CD14-positive monocyte (primary cell): ENCODE data around the gene SNAP47. TPM values are rescaled to one million over a fixed set of nuclear protein-coding genes. Genes with fewer than 3 reads are reported as not detected.

Source experiments
- DNase-seq, 3 donors: peaks; one replicate each; pipeline ENCODE4 v3.0.0-alpha.2; 2011 to 2022
- H2AFZ ChIP-seq: 2 replicates; pipeline ENCODE4 v1.6.0; 2012; ENCODE audit warnings: mild to moderate bottlenecking, low read depth, low read length, inconsistent platforms; ENCODE audit not compliant: insufficient read depth, poor library complexity, severe bottlenecking
- H3K27ac ChIP-seq, 2 donors: 1 replicate in 1 of 2; 2 replicates in 1 of 2; pipeline ENCODE4 v1.5.1; 2012 to 2013; ENCODE audit warnings: low read length in 2 of 2, control low read depth in 1 of 2, inconsistent platforms in 1 of 2, low read depth in 1 of 2, mild to moderate bottlenecking in 1 of 2
- H3K27me3 ChIP-seq, 2 donors: one replicate each; pipeline versions ENCODE4 v1.6.0 to v1.6.1; 2011 to 2013; ENCODE audit warnings: low read length in 2 of 2; ENCODE audit not compliant: control insufficient read depth in 2 of 2, insufficient read depth in 2 of 2
- H3K36me3 ChIP-seq, 2 donors: replicated peaks in 1 of 2; 1 replicate in 1 of 2; 2 replicates in 1 of 2; pipeline versions ENCODE4 v1.5.1 to v1.6.1; 2012 to 2013; ENCODE audit warnings: low read length in 2 of 2, control low read depth in 1 of 2, inconsistent platforms in 1 of 2, mild to moderate bottlenecking in 1 of 2; ENCODE audit not compliant: insufficient read depth in 2 of 2, control insufficient read depth in 1 of 2
- H3K4me1 ChIP-seq, 2 donors: 1 replicate in 1 of 2; 2 replicates in 1 of 2; pipeline versions ENCODE4 v1.5.1 to v1.6.1; 2012 to 2013; ENCODE audit warnings: low read length in 2 of 2, control low read depth in 1 of 2, inconsistent platforms in 1 of 2, mild to moderate bottlenecking in 1 of 2, moderate library complexity in 1 of 2; ENCODE audit not compliant: insufficient read depth in 2 of 2, control insufficient read depth in 1 of 2
- H3K4me2 ChIP-seq: replicated peaks from 2 replicates; pipeline ENCODE3; 2012; ENCODE audit warnings: low read length, moderate library complexity, mild to moderate bottlenecking; ENCODE audit not compliant: poor library complexity, severe bottlenecking; ENCODE audit errors: extremely low read depth
- H3K4me3 ChIP-seq, 3 experiments: fragments of 200-600 bp in 1 of 3; sonication (generic) in 1 of 3; replicated peaks in 1 of 3; 1 replicate in 2 of 3; 2 replicates in 1 of 3; pipeline ENCODE4 v1.5.1; 2011 to 2013; ENCODE audit warnings: low read length in 3 of 3, mild to moderate bottlenecking in 3 of 3, control low read depth in 2 of 3, low read depth in 2 of 3, inconsistent platforms in 1 of 3, moderate library complexity in 1 of 3
- H3K79me2 ChIP-seq: 2 replicates; pipeline ENCODE4 v1.6.0; 2012; ENCODE audit warnings: mild to moderate bottlenecking, control low read depth, inconsistent platforms, low read length, moderate library complexity; ENCODE audit not compliant: insufficient read depth
- H3K9ac ChIP-seq: 2 replicates; pipeline ENCODE4 v1.6.0; 2017; ENCODE audit warnings: low read length, mild to moderate bottlenecking; ENCODE audit not compliant: insufficient read depth, poor library complexity, severe bottlenecking
- H3K9me3 ChIP-seq, 2 donors: replicated peaks in 1 of 2; 1 replicate in 1 of 2; 2 replicates in 1 of 2; pipeline versions ENCODE4 v1.5.1 to v1.6.1; 2012 to 2013; ENCODE audit warnings: low read length in 2 of 2, control low read depth in 1 of 2; ENCODE audit not compliant: control insufficient read depth in 1 of 2, insufficient read depth in 1 of 2
- H4K20me1 ChIP-seq: 2 replicates; pipeline ENCODE4 v1.6.0; 2012; ENCODE audit warnings: mild to moderate bottlenecking, low read length, control low read depth, moderate library complexity; ENCODE audit not compliant: insufficient read depth
- H3K27ac Mint-ChIP-seq, 7 donors: one replicate each; pipeline ENCODE4 v1.8.0; 2020; ENCODE audit warnings: mild to moderate bottlenecking in 7 of 7, mixed read lengths in 7 of 7, moderate library complexity in 6 of 7, inconsistent platforms in 2 of 7
- H3K27me3 Mint-ChIP-seq, 3 donors: one replicate each; pipeline ENCODE4 v1.8.0; 2021 to 2022; ENCODE audit warnings: low read depth in 3 of 3, mild to moderate bottlenecking in 3 of 3, mixed read lengths in 3 of 3, moderate library complexity in 3 of 3, inconsistent platforms in 1 of 3
- H3K36me3 Mint-ChIP-seq, 2 donors: one replicate each; pipeline ENCODE4 v1.8.0; 2020; ENCODE audit warnings: mixed read lengths in 2 of 2, inconsistent platforms in 1 of 2, mild to moderate bottlenecking in 1 of 2
- H3K4me1 Mint-ChIP-seq: one replicate; pipeline ENCODE4 v1.8.0; 2020; ENCODE audit warnings: mild to moderate bottlenecking, mixed read lengths
- H3K4me3 Mint-ChIP-seq, 2 donors: one replicate each; pipeline ENCODE4 v1.8.0; 2020; ENCODE audit warnings: mild to moderate bottlenecking in 2 of 2, mixed read lengths in 2 of 2, moderate library complexity in 1 of 2
- H3K9me3 Mint-ChIP-seq, 7 donors: one replicate each; pipeline ENCODE4 v1.8.0; 2020 to 2022; ENCODE audit warnings: mixed read lengths in 7 of 7, mild to moderate bottlenecking in 6 of 7, moderate library complexity in 6 of 7, inconsistent platforms in 2 of 7
- CTCF ChIP-seq: fragments of 200-600 bp; IDR thresholded peaks from one replicate; pipeline ENCODE4 v1.8.0; 2022; ENCODE audit warnings: antibody characterized with exemption, mild to moderate bottlenecking
- WGBS: methylation state at CpG from one replicate; pipeline ENCODE4 v1.1.5; 2013; ENCODE audit warnings: missing lambda C conversion rate; ENCODE audit not compliant: insufficient coverage; 5-methylcytosine and 5-hydroxymethylcytosine counted together
- intact Hi-C, 2 donors: fragments of 100-400 bp; cut with micrococcal nuclease; formaldehyde crosslinking; loops; one replicate each; pipeline versions ENCODE4 v1.15.0 to v1.15.1; 2023
- polyA plus RNA-seq, 3 donors: library from polyadenylated mRNA; depleted of rRNA in 1 of 3; unstranded in 2 of 3; stranded (reverse) in 1 of 3; fragments of 300-500 nt in 2 of 3; fragments of >200 nt in 1 of 3; fragmentation: Illumina TruSeq in 2 of 3; gene quantifications; 1 replicate in 2 of 3; 2 replicates in 1 of 3; pipeline ENCODE4 v1.2.3, GENCODE V29; 2012 to 2021

Gene SNAP47
- polyA plus RNA-seq, 3 donors = 15.4 to 25.0 (median 20.5) TPM

- Histone ChIP-seq H3K4me1 (peaks cover 0 to 5% of the 10 kb centered on the region in 2 donors), H3K9ac (no peak overlapping the region), H3K9me3 (no peaks in the 10 kb centered on the region), H3K27ac (no peak overlapping the region), H3K27me3 (no peaks in the 10 kb centered on the region), H3K4me2 (no peak overlapping the region), H3K36me3 (peaks cover 20 to 55% of the 10 kb centered on the region in 2 donors), H4K20me1 (no peaks in the 10 kb centered on the region), H3K79me2 (no peaks in the 10 kb centered on the region), H2AFZ (no peak overlapping the region), H3K4me3 (no peak overlapping the region)
- DNase-seq = no peak
- no peak for TF ChIP-seq CTCF
- Mint-ChIP-seq H3K27me3 (no peaks in the 10 kb centered on the region), H3K4me1 (peaks cover 8% of the 10 kb centered on the region), H3K4me3 (no peak overlapping the region), H3K9me3 (no peaks in the 10 kb centered on the region), H3K27ac (peak overlapping the region in 2 of 7 donors; percentile 36 to 61), H3K36me3 (peaks cover 41 to 46% of the 10 kb centered on the region in 2 donors)
- intact Hi-C loops = loop anchor here in 1 of 2 donors (10.0 kb wide), 1 partner anchor 298 kb away; no protein-coding TSS in a partner anchor
- WGBS = 98% methylated on average over 10 of the region's 13 CpGs
Measured at GRCh38 chr1:227756172-227756959, 21.1 kb downstream of the SNAP47 start.

- H4K20me1 ChIP-seq = peaks cover 6% of the 10 kb centered on the region
- no peak overlapping the region for H2AFZ ChIP-seq
- WGBS = 96% methylated on average over 2 of the region's 2 CpGs
- H3K27me3 Mint-ChIP-seq = no peaks in the 10 kb centered on the region
- TF ChIP-seq CTCF = no peak
- H3K9me3 ChIP-seq = no peaks in the 10 kb centered on the region
- no peak overlapping the region for H3K4me3 ChIP-seq
- intact Hi-C loops = loop anchor here in 1 of 2 donors (10.0 kb wide), 1 partner anchor 297 kb away; no protein-coding TSS in a partner anchor
- H3K79me2 ChIP-seq = no peaks in the 10 kb centered on the region
- H3K9ac ChIP-seq = no peak overlapping the region
- no peaks in the 10 kb centered on the region for H3K27me3 ChIP-seq
- H3K4me1 Mint-ChIP-seq = peaks cover 13% of the 10 kb centered on the region
- DNase-seq = no peak
- no peak overlapping the region for H3K4me2 ChIP-seq
- H3K4me1 ChIP-seq = peaks cover 0 to 11% of the 10 kb centered on the region in 2 donors
- H3K27ac Mint-ChIP-seq = peak overlapping the region in 3 of 7 donors; percentile 5 to 58 (median 8)
- no peaks in the 10 kb centered on the region for H3K9me3 Mint-ChIP-seq
- H3K36me3 Mint-ChIP-seq = peaks cover 39 to 45% of the 10 kb centered on the region in 2 donors
- no peak overlapping the region for H3K4me3 Mint-ChIP-seq
- no peak overlapping the region for H3K27ac ChIP-seq
- H3K36me3 ChIP-seq = peaks cover 24 to 61% of the 10 kb centered on the region in 2 donors
Measured at GRCh38 chr1:227757781-227758180, 22.5 kb downstream of the SNAP47 start.
